Peyer's patch (tissue), 4 donors: ENCODE measurements around the gene NDOR1. TPM values are rescaled to one million over a fixed set of nuclear protein-coding genes. Genes with fewer than 3 reads are reported as not detected.

Experiments used
- DNase-seq, 3 donors: peaks; one replicate each; pipeline ENCODE4 v3.0.0-alpha.2; 2017 to 2019
- H3K27ac ChIP-seq, 4 donors: fragments of 200-600 bp; sonication (generic); one replicate each; pipeline ENCODE4 v1.5.1; 2016 to 2019
- H3K27me3 ChIP-seq, 2 donors: fragments of 200-600 bp; sonication (generic); one replicate each; pipeline ENCODE4 v1.5.1; 2019
- H3K36me3 ChIP-seq, 3 donors: fragments of 200-600 bp; sonication (generic); one replicate each; pipeline ENCODE4 v1.5.1; 2016 to 2019
- H3K4me1 ChIP-seq, 4 donors: fragments of 200-600 bp; sonication (generic); one replicate each; pipeline ENCODE4 v1.5.1; 2016 to 2019
- H3K4me3 ChIP-seq, 4 donors: fragments of 200-600 bp; sonication (generic); 1 replicate in 3 of 4; 2 replicates in 1 of 4; pipeline ENCODE4 v1.5.1; 2016 to 2019; ENCODE audit warnings: mild to moderate bottlenecking in 1 of 4
- H3K9me3 ChIP-seq, 4 donors: fragments of 200-600 bp; sonication (generic); one replicate each; pipeline ENCODE4 v1.5.1; 2016 to 2019; ENCODE audit warnings: mild to moderate bottlenecking in 1 of 4
- CTCF ChIP-seq, 6 experiments: fragments of 450-650 bp in 4 of 6; fragments of 200-600 bp in 2 of 6; sonication (generic) in 1 of 6; IDR thresholded peaks; one replicate each; pipeline ENCODE4 v1.5.1; 2017 to 2019; ENCODE audit warnings: antibody characterized with exemption in 6 of 6, mild to moderate bottlenecking in 3 of 6, moderate library complexity in 1 of 6
- POLR2A ChIP-seq, 2 donors: fragments of 450-650 bp; IDR thresholded peaks; one replicate each; pipeline ENCODE4 v1.5.1; 2017; ENCODE audit warnings: antibody characterized with exemption in 2 of 2, mild to moderate bottlenecking in 2 of 2, moderate library complexity in 2 of 2
- total RNA-seq, 4 donors: library from RNA; depleted of rRNA; stranded (reverse); fragments of >200 nt; gene quantifications; one replicate each; pipeline ENCODE4 v1.1.0, GENCODE V29; 2016

Gene NDOR1
- total RNA-seq, 4 donors from 2014 or later: 16.3 to 39.2 (median 25.1) TPM

- TF ChIP-seq CTCF (IDR thresholded peaks at IDR 0.05) (peak in 1 of 6 experiments; percentile 15), POLR2A (IDR thresholded peaks at IDR 0.05) (no peak)
- Histone ChIP-seq H3K4me3 (peak overlapping the region; percentile 8 to 58 (median 48)), H3K27ac (peak overlapping the region in 2 of 4 donors; percentile 14 to 35), H3K9me3 (peaks cover 0 to 3% (median 0%) of the 10 kb centered on the region in 4 donors), H3K4me1 (peaks cover 6 to 33% (median 18%) of the 10 kb centered on the region in 4 donors), H3K36me3 (no peaks in the 10 kb centered on the region), H3K27me3 (peaks cover 0 to 65% of the 10 kb centered on the region in 2 donors)
- peak in 1 of 3 donors; percentile 74 for DNase-seq
Measured at GRCh38 chr9:137168904-137169856, 36.3 kb upstream of the NDOR1 start.

GRCh38 chr9:137169896-137170358 lies 35.6 kb upstream of the NDOR1 start, which contains the start of gene LRRC26:
TSS of gene LRRC26 (minus strand) at chr9:137170051. CDS start at chr9:137169943, 108 bp downstream.
- DNase-seq: peak in 1 of 3 donors; percentile 74
- TF ChIP-seq CTCF (IDR thresholded peaks at IDR 0.05) (no peak), POLR2A (IDR thresholded peaks at IDR 0.05) (no peak)
- H3K9me3 ChIP-seq: peaks cover 0 to 3% (median 0%) of the 10 kb centered on the region in 4 donors
- H3K4me1 ChIP-seq: peaks cover 6 to 35% (median 18%) of the 10 kb centered on the region in 4 donors
- H3K36me3 ChIP-seq: no peaks in the 10 kb centered on the region
- peak within 1 kb of the TSS; percentile 8 to 58 (median 48) for H3K4me3 ChIP-seq
- peak within 1 kb of the TSS in 2 of 4 donors; percentile 14 to 35 for H3K27ac ChIP-seq
- H3K27me3 ChIP-seq: peaks cover 0 to 59% of the 10 kb centered on the region in 2 donors

GRCh38 chr9:137170486-137171148 lies 34.9 kb upstream of the NDOR1 start:
- Histone ChIP-seq H3K36me3 (no peaks in the 10 kb centered on the region), H3K4me3 (no peak overlapping the region), H3K4me1 (peaks cover 6 to 41% (median 18%) of the 10 kb centered on the region in 4 donors), H3K9me3 (peaks cover 0 to 3% (median 0%) of the 10 kb centered on the region in 4 donors), H3K27ac (peak overlapping the region in 1 of 4 donors; percentile 49), H3K27me3 (peaks cover 0 to 54% of the 10 kb centered on the region in 2 donors)
- DNase-seq: no peak
- TF ChIP-seq POLR2A (IDR thresholded peaks at IDR 0.05): no peak
- TF ChIP-seq CTCF (IDR thresholded peaks at IDR 0.05): no peak

GRCh38 chr9:137171149-137171900 lies 34.2 kb upstream of the NDOR1 start:
- no peak for DNase-seq
- Histone ChIP-seq H3K36me3 (no peaks in the 10 kb centered on the region), H3K4me3 (no peak overlapping the region), H3K27ac (peak overlapping the region in 1 of 4 donors; percentile 49), H3K4me1 (peaks cover 6 to 44% (median 18%) of the 10 kb centered on the region in 4 donors), H3K9me3 (peaks cover 0 to 3% (median 0%) of the 10 kb centered on the region in 4 donors), H3K27me3 (peaks cover 0 to 47% of the 10 kb centered on the region in 2 donors)
- no peak for TF ChIP-seq POLR2A (IDR thresholded peaks at IDR 0.05)
- TF ChIP-seq CTCF (IDR thresholded peaks at IDR 0.05): no peak
